IMR-90 (cell line): ENCODE data around the gene KCNIP1. TPM values are rescaled to one million over a fixed set of nuclear protein-coding genes. Genes with fewer than 3 reads are reported as not detected.

Experiments
- ATAC-seq: fragments of 200-7000 bp; cut with Tn5 transposase; 2 replicates; pipeline ENCODE4 v1.9.1; 2020; ENCODE audit warnings: low read depth, mild to moderate bottlenecking, moderate library complexity
- BruUV-seq: library from RNA; stranded (reverse); fragments of 400-500 nt; replicated peaks from 2 replicates; lab custom pipeline; 2021; lab: Mats Ljungman, UMichigan
- CTCF ChIA-PET: fragments of 300-600 bp; formaldehyde crosslinking; extraction: SDS; loops from one replicate; lab custom pipeline; 2021; ENCODE audit warnings: antibody characterized with exemption; lab: Yijun Ruan, JAX
- POLR2A ChIA-PET: fragments of 300-600 bp; sonication (Branson Sonifier 250); formaldehyde crosslinking; loops from one replicate; lab custom pipeline; 2022; ENCODE audit warnings: antibody characterized with exemption; ENCODE audit not compliant: unreplicated experiment; lab: Charles Lee
- DNase-seq: peaks from one replicate; pipeline ENCODE4 v3.0.0; 2013
- H2AFZ ChIP-seq: replicated peaks from 2 replicates; pipeline ENCODE3; 2013; ENCODE audit warnings: low read length, mild to moderate bottlenecking; ENCODE audit not compliant: poor library complexity
- H2AK5ac ChIP-seq: 2 replicates; pipeline ENCODE4 v1.6.1; 2013; ENCODE audit warnings: low read depth, low read length, inconsistent platforms
- H2AK9ac ChIP-seq: replicated peaks from 2 replicates; pipeline ENCODE3; 2013; ENCODE audit warnings: mild to moderate bottlenecking, low read depth, low read length, moderate library complexity; ENCODE audit not compliant: poor library complexity
- H2BK120ac ChIP-seq: 2 replicates; pipeline ENCODE4 v1.6.1; 2013; ENCODE audit warnings: low read depth, low read length, inconsistent platforms
- H2BK15ac ChIP-seq: 3 replicates; pipeline ENCODE4 v1.6.1; 2013; ENCODE audit warnings: low read depth, low read length, inconsistent platforms
- H2BK20ac ChIP-seq: 2 replicates; pipeline ENCODE4 v1.6.1; 2013; ENCODE audit warnings: low read depth, mild to moderate bottlenecking, inconsistent platforms, low read length, moderate library complexity
- H2BK5ac ChIP-seq: 2 replicates; pipeline ENCODE4 v1.6.1; 2013; ENCODE audit warnings: mild to moderate bottlenecking, low read depth, low read length, inconsistent platforms; ENCODE audit not compliant: poor library complexity, severe bottlenecking
- H3K14ac ChIP-seq: replicated peaks from 2 replicates; pipeline ENCODE4 v1.6.1; 2013; ENCODE audit warnings: low read depth, low read length, inconsistent platforms
- H3K18ac ChIP-seq: 2 replicates; pipeline ENCODE4 v1.6.1; 2013; ENCODE audit warnings: low read depth, low read length, control low read depth
- H3K23ac ChIP-seq: 2 replicates; pipeline ENCODE4 v1.6.1; 2013; ENCODE audit warnings: low read depth, low read length, inconsistent platforms
- H3K27ac ChIP-seq: 2 replicates; pipeline ENCODE4 v1.5.1; 2013; ENCODE audit warnings: mild to moderate bottlenecking, control low read depth, low read length; ENCODE audit not compliant: insufficient read depth
- H3K27me3 ChIP-seq: 2 replicates; pipeline ENCODE4 v1.6.1; 2013; ENCODE audit warnings: low read length; ENCODE audit not compliant: control insufficient read depth, insufficient read depth
- H3K36me3 ChIP-seq: 2 replicates; pipeline ENCODE4 v1.6.1; 2013; ENCODE audit warnings: low read length, mixed read lengths; ENCODE audit not compliant: control insufficient read depth, insufficient read depth
- H3K4ac ChIP-seq: 2 replicates; pipeline ENCODE4 v1.6.1; 2013; ENCODE audit warnings: low read depth, low read length, inconsistent platforms
- H3K4me1 ChIP-seq: 2 replicates; pipeline ENCODE4 v1.6.1; 2013; ENCODE audit warnings: low read length, mixed read lengths; ENCODE audit not compliant: control insufficient read depth, insufficient read depth
- H3K4me2 ChIP-seq: 2 replicates; pipeline ENCODE4 v1.6.1; 2013; ENCODE audit warnings: low read depth, mild to moderate bottlenecking, control low read depth, low read length, moderate library complexity
- H3K4me3 ChIP-seq: 2 replicates; pipeline ENCODE4 v1.5.1; 2013; ENCODE audit warnings: low read depth, mild to moderate bottlenecking, control low read depth, low read length, moderate library complexity; ENCODE audit not compliant: insufficient read depth
- H3K56ac ChIP-seq: 2 replicates; pipeline ENCODE4 v1.6.1; 2013; ENCODE audit warnings: low read length, inconsistent platforms; ENCODE audit not compliant: insufficient read depth; ENCODE audit errors: extremely low read depth
- H3K79me1 ChIP-seq, 2 experiments: 2 replicates each; pipeline ENCODE4 v1.6.1; 2013; ENCODE audit warnings: low read length in 2 of 2, inconsistent platforms in 1 of 2, low read depth in 1 of 2
- H3K9ac ChIP-seq: 2 replicates; pipeline ENCODE4 v1.6.1; 2013; ENCODE audit warnings: low read depth, low read length, control low read depth
- H3K9me1 ChIP-seq: 2 replicates; pipeline ENCODE4 v1.6.1; 2013; ENCODE audit warnings: low read length, inconsistent platforms; ENCODE audit not compliant: insufficient read depth
- H3K9me3 ChIP-seq: 2 replicates; pipeline ENCODE4 v1.6.1; 2013; ENCODE audit warnings: low read length; ENCODE audit not compliant: control insufficient read depth, insufficient read depth
- H4K20me1 ChIP-seq: 2 replicates; pipeline ENCODE4 v1.6.1; 2013; ENCODE audit warnings: low read length, inconsistent platforms; ENCODE audit not compliant: insufficient read depth
- H4K5ac ChIP-seq: 2 replicates; pipeline ENCODE4 v1.6.1; 2013; ENCODE audit warnings: mild to moderate bottlenecking, low read depth, low read length, control low read depth
- H4K8ac ChIP-seq, 2 experiments: 2 replicates each; pipeline ENCODE4 v1.6.1; 2013; ENCODE audit warnings: low read depth in 2 of 2, low read length in 2 of 2, control low read depth in 1 of 2, inconsistent platforms in 1 of 2
- H4K91ac ChIP-seq: 2 replicates; pipeline ENCODE4 v1.6.1; 2013; ENCODE audit warnings: low read depth, low read length, inconsistent platforms; ENCODE audit not compliant: insufficient read depth
- BHLHE40 ChIP-seq: fragments of 150-350 bp; IDR thresholded peaks from 2 replicates; pipeline ENCODE4 v1.6.1; 2016; ENCODE audit warnings: mild to moderate bottlenecking, low read depth, low read length
- CEBPB ChIP-seq: IDR thresholded peaks from 2 replicates; pipeline ENCODE4 v1.6.1; 2012; ENCODE audit warnings: low read depth, low read length, improper control_type of control experiment
- FOS ChIP-seq: fragments of 150-350 bp; IDR thresholded peaks from 2 replicates; pipeline ENCODE4 v1.6.1; 2016; ENCODE audit warnings: low read depth, low read length
- MAFK ChIP-seq: IDR thresholded peaks from 2 replicates; pipeline ENCODE4 v1.6.1; 2012; ENCODE audit warnings: low read depth, low read length, improper control_type of control experiment
- MAZ ChIP-seq: IDR thresholded peaks from 2 replicates; pipeline ENCODE4 v1.6.1; 2012; ENCODE audit warnings: low read depth, mild to moderate bottlenecking, low read length, improper control_type of control experiment, moderate library complexity, borderline replicate concordance
- MXI1 ChIP-seq: IDR thresholded peaks from 2 replicates; pipeline ENCODE4 v1.6.1; 2012; ENCODE audit warnings: low read depth, mild to moderate bottlenecking, low read length, moderate library complexity, borderline replicate concordance
- NFE2L2 ChIP-seq: fragments of 150-350 bp; IDR thresholded peaks from 2 replicates; pipeline ENCODE4 v1.6.1; 2016; ENCODE audit warnings: low read depth, mild to moderate bottlenecking, low read length
- RAD21 ChIP-seq: IDR thresholded peaks from 2 replicates; pipeline ENCODE4 v1.6.1; 2012; ENCODE audit warnings: low read length, improper control_type of control experiment
- RCOR1 ChIP-seq: IDR thresholded peaks from 2 replicates; pipeline ENCODE4 v1.6.1; 2012; ENCODE audit warnings: mild to moderate bottlenecking, low read length, improper control_type of control experiment; ENCODE audit not compliant: insufficient replicate concordance
- RFX5 ChIP-seq: IDR thresholded peaks from 2 replicates; pipeline ENCODE4 v1.8.0; 2012; ENCODE audit warnings: low read depth, mild to moderate bottlenecking, low read length, moderate library complexity
- SMC3 ChIP-seq: fragments of 150-350 bp; IDR thresholded peaks from 2 replicates; pipeline ENCODE4 v1.6.1; 2016; ENCODE audit warnings: low read depth, mild to moderate bottlenecking, antibody characterized with exemption, low read length, moderate library complexity
- WGBS, 2 experiments: methylation state at CpG; one replicate each; pipeline versions ENCODE4 v1.1.5 to v1.1.7; 2013; ENCODE audit warnings: missing lambda C conversion rate in 2 of 2; ENCODE audit not compliant: insufficient read length in 1 of 2; ENCODE audit errors: extremely low coverage in 2 of 2; 5-methylcytosine and 5-hydroxymethylcytosine counted together
- dilution Hi-C: fragments of 300-500 bp; cut with HindIII; formaldehyde crosslinking; loops from one replicate; pipeline ENCODE4 v1.14.3; 2018; ENCODE audit warnings: low sequenced_read_pairs; ENCODE audit not compliant: unreplicated experiment
- in situ Hi-C: fragments of 300-500 bp; cut with MboI; formaldehyde crosslinking; loops from 3 replicates; pipeline ENCODE4 v1.14.3; 2019; ENCODE audit warnings: low sequenced_read_pairs, inconsistent platforms, mixed read lengths
- intact Hi-C: fragments of 100-400 bp; cut with micrococcal nuclease; formaldehyde crosslinking; loops from 2 replicates; pipeline ENCODE4 v1.10.0; 2022
- polyA plus RNA-seq, 3 experiments: library from polyadenylated mRNA; depleted of rRNA; stranded (reverse); fragments of >200 nt; gene quantifications; 2 replicates each; pipeline ENCODE4 v1.2.3, GENCODE V29; 2012; ENCODE audit warnings: low replicate concordance in 1 of 3
- total RNA-seq: library from RNA; depleted of rRNA; stranded (reverse); fragments of >200 nt; gene quantifications from 2 replicates; pipeline ENCODE4 v1.2.3, GENCODE V29; 2012
- TF ChIP-seq, protein P1 (sequence below): fragments of 150-350 bp; IDR thresholded peaks from 2 replicates; pipeline ENCODE4 v1.6.1; 2016; ENCODE audit warnings: low read depth, mild to moderate bottlenecking, low read length, moderate library complexity, borderline replicate concordance
- TF ChIP-seq, protein P2 (sequence below): fragments of 150-350 bp; IDR thresholded peaks from 2 replicates; pipeline ENCODE4 v1.6.1; 2017; ENCODE audit warnings: mild to moderate bottlenecking, antibody characterized with exemption, low read length, low read depth
- TF ChIP-seq, protein P3 (sequence below): conservative IDR thresholded peaks from 2 replicates; pipeline ENCODE4 v1.5.1; 2012; ENCODE audit warnings: mild to moderate bottlenecking, low read depth, low read length, improper control_type of control experiment

KCNIP1 gene
- total and polyA plus RNA-seq, 2 of the 4 experiments (the other 2 are of a cell fraction) = not detected

DNA sequence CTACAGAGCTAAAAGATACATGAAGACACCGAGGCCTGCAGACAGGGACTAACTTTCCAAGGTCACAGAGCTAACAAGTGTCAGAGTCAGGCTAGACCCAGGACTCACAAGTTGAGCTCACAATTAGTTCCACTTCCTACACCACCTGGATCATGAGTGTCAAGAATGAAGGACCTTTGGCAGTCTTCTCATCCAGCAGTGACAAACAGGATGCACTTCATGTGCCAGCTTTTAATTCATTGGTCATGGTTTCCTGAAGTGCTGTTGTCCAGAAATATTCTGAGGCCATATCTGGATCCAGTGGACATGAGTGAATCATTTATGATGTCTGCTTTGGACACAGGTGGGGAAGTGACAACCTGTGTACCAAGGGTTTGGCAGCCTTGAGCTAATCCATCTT, 77.4 kb downstream of the KCNIP1 start:
- Histone ChIP-seq H3K36me3 (no peaks in the 10 kb centered on the region), H3K4me1 (no peaks in the 10 kb centered on the region), H3K27ac (no peak overlapping the region), H3K23ac (no peak overlapping the region), H3K9me1 (no peaks in the 10 kb centered on the region), H3K56ac (no peak overlapping the region), H3K14ac (no peak overlapping the region), H4K5ac (no peak overlapping the region), H4K91ac (no peak overlapping the region), H3K27me3 (no peaks in the 10 kb centered on the region), H2BK20ac (no peak overlapping the region), H4K20me1 (no peaks in the 10 kb centered on the region), H2AK9ac (no peak overlapping the region), H2AK5ac (no peak overlapping the region), H4K8ac (no peak overlapping the region), H3K4me2 (no peak overlapping the region), H2AFZ (no peak overlapping the region), H2BK15ac (no peak overlapping the region), H3K9ac (no peak overlapping the region), H2BK120ac (no peak overlapping the region), H3K18ac (no peak overlapping the region), H3K79me1 (no peaks in the 10 kb centered on the region), H3K4ac (no peak overlapping the region), H3K4me3 (no peak overlapping the region), H3K9me3 (no peaks in the 10 kb centered on the region), H2BK5ac (no peak overlapping the region)
- BruUV-seq = no TSS peak
- POLR2A ChIA-PET = no interaction called here
- CTCF ChIA-PET = no interaction called here
- TF ChIP-seq, protein P1, sequence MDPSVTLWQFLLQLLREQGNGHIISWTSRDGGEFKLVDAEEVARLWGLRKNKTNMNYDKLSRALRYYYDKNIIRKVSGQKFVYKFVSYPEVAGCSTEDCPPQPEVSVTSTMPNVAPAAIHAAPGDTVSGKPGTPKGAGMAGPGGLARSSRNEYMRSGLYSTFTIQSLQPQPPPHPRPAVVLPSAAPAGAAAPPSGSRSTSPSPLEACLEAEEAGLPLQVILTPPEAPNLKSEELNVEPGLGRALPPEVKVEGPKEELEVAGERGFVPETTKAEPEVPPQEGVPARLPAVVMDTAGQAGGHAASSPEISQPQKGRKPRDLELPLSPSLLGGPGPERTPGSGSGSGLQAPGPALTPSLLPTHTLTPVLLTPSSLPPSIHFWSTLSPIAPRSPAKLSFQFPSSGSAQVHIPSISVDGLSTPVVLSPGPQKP = no peak
- TF ChIP-seq SMC3 (no peak), NFE2L2 (no peak), MAZ (no peak), MAFK (no peak), BHLHE40 (no peak), FOS (no peak), MXI1 (no peak), RAD21 (no peak), RCOR1 (no peak), RFX5 (no peak), CEBPB (no peak)
- TF ChIP-seq, protein P2, sequence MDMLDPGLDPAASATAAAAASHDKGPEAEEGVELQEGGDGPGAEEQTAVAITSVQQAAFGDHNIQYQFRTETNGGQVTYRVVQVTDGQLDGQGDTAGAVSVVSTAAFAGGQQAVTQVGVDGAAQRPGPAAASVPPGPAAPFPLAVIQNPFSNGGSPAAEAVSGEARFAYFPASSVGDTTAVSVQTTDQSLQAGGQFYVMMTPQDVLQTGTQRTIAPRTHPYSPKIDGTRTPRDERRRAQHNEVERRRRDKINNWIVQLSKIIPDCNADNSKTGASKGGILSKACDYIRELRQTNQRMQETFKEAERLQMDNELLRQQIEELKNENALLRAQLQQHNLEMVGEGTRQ = no peak
- TF ChIP-seq, protein P3, sequence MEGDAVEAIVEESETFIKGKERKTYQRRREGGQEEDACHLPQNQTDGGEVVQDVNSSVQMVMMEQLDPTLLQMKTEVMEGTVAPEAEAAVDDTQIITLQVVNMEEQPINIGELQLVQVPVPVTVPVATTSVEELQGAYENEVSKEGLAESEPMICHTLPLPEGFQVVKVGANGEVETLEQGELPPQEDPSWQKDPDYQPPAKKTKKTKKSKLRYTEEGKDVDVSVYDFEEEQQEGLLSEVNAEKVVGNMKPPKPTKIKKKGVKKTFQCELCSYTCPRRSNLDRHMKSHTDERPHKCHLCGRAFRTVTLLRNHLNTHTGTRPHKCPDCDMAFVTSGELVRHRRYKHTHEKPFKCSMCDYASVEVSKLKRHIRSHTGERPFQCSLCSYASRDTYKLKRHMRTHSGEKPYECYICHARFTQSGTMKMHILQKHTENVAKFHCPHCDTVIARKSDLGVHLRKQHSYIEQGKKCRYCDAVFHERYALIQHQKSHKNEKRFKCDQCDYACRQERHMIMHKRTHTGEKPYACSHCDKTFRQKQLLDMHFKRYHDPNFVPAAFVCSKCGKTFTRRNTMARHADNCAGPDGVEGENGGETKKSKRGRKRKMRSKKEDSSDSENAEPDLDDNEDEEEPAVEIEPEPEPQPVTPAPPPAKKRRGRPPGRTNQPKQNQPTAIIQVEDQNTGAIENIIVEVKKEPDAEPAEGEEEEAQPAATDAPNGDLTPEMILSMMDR = no peak
- in situ Hi-C loops = no loop called here
- ATAC-seq (no peak), DNase-seq (no peak)
- dilution Hi-C loops = no loop called here
- intact Hi-C loops = no loop called here
- WGBS, 2 experiments = no CpG with 5 or more reads among the region's 1 CpG
